Measurements from ENCODE around the gene S100A9. TPM values are rescaled to one million over a fixed set of nuclear protein-coding genes. Genes with fewer than 3 reads are reported as not detected.

The S100A9 gene
- polyA plus RNA-seq, 1 donor from 2014 or later: not detected

DNA sequence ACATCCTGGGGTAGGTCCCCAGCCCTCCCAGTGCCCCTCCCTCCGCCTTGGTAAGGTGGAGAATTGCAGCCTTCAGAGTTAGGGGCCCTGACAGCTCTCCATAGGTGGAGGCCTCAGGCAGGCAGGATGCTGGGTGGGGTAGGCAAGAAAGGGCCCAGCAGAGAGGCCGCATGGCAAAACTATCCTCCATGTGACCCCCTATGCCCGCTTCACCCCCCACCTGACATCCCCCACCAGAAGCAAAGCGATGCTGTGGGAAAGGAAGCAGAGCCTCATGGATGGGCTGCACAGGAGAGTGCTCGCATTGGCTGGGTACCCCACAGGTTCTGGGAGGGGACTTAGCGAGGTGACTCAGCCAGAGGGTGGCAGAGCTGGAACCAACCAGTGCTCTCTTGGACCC, 1.6 kb downstream of the S100A9 start:
- Histone ChIP-seq H3K27ac (ENCODE audit: low read length) (no peak overlapping the region), H3K27me3 (ENCODE audit: insufficient read depth, low read depth, low read length) (no peaks in the 10 kb centered on the region), H3K4me3 (ENCODE audit: low read length) (no peak overlapping the region), H3K36me3 (ENCODE audit: insufficient read depth, low read length) (no peaks in the 10 kb centered on the region), H3K9me3 (ENCODE audit: low read length) (no peaks in the 10 kb centered on the region), H3F3A (ENCODE audit: insufficient read depth, low read length, poor library complexity, severe bottlenecking) (no peaks in the 10 kb centered on the region), H3K79me2 (replicated peaks; ENCODE audit: insufficient read depth, low read length) (no peaks in the 10 kb centered on the region), H3K9me2 (ENCODE audit: insufficient read depth, low read length) (no peaks in the 10 kb centered on the region), H2AFZ (ENCODE audit: low read depth, low read length) (no peak overlapping the region), H3K9ac (ENCODE audit: low read length) (no peak overlapping the region), H3K4me2 (ENCODE audit: low read length) (no peak overlapping the region), H4K20me1 (ENCODE audit: insufficient read depth) (no peaks in the 10 kb centered on the region)
- TF ChIP-seq MXI1 (conservative IDR thresholded peaks at IDR 0.05; ENCODE audit: poor library complexity, severe bottlenecking) (no peak), SMC3 (conservative IDR thresholded peaks at IDR 0.05; ENCODE audit: poor library complexity) (no peak), EZH2 (IDR thresholded peaks at IDR 0.05; ENCODE audit: borderline replicate concordance, insufficient read depth, low read length, poor library complexity, severe bottlenecking) (no peak)
- TF ChIP-seq, protein P1, sequence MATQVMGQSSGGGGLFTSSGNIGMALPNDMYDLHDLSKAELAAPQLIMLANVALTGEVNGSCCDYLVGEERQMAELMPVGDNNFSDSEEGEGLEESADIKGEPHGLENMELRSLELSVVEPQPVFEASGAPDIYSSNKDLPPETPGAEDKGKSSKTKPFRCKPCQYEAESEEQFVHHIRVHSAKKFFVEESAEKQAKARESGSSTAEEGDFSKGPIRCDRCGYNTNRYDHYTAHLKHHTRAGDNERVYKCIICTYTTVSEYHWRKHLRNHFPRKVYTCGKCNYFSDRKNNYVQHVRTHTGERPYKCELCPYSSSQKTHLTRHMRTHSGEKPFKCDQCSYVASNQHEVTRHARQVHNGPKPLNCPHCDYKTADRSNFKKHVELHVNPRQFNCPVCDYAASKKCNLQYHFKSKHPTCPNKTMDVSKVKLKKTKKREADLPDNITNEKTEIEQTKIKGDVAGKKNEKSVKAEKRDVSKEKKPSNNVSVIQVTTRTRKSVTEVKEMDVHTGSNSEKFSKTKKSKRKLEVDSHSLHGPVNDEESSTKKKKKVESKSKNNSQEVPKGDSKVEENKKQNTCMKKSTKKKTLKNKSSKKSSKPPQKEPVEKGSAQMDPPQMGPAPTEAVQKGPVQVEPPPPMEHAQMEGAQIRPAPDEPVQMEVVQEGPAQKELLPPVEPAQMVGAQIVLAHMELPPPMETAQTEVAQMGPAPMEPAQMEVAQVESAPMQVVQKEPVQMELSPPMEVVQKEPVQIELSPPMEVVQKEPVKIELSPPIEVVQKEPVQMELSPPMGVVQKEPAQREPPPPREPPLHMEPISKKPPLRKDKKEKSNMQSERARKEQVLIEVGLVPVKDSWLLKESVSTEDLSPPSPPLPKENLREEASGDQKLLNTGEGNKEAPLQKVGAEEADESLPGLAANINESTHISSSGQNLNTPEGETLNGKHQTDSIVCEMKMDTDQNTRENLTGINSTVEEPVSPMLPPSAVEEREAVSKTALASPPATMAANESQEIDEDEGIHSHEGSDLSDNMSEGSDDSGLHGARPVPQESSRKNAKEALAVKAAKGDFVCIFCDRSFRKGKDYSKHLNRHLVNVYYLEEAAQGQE (IDR thresholded peaks at IDR 0.05; ENCODE audit: borderline replicate concordance): no peak

DNA sequence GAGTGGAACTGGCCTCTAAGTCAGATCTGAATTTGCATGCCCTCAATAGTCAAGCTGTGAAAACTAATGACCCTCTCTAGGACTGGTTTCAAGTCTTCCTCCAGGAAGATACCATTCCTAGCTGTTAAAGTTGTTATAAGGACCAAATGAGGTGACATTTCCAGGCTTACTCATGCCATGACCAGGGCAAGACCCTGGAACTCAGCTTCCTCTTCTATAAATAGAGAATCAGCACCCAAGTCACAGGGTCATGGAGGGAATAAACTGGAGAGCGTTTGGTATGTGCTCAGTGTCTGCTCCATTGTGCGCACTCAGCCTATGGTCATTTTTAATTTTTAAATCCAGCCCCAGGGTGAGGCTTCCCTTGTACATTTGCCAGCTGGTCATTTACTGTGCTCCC, 2.5 kb downstream of the S100A9 start:
- Histone ChIP-seq H4K20me1 (ENCODE audit: insufficient read depth) (no peaks in the 10 kb centered on the region), H3K79me2 (replicated peaks; ENCODE audit: insufficient read depth, low read length) (no peaks in the 10 kb centered on the region)

More for the DNA sequence above, 2.5 kb downstream of the S100A9 start:
- no peaks in the 10 kb centered on the region for H3F3A ChIP-seq (ENCODE audit: insufficient read depth, low read length, poor library complexity, severe bottlenecking)
- H2AFZ ChIP-seq (ENCODE audit: low read depth, low read length): no peak overlapping the region
- TF ChIP-seq, protein P2, sequence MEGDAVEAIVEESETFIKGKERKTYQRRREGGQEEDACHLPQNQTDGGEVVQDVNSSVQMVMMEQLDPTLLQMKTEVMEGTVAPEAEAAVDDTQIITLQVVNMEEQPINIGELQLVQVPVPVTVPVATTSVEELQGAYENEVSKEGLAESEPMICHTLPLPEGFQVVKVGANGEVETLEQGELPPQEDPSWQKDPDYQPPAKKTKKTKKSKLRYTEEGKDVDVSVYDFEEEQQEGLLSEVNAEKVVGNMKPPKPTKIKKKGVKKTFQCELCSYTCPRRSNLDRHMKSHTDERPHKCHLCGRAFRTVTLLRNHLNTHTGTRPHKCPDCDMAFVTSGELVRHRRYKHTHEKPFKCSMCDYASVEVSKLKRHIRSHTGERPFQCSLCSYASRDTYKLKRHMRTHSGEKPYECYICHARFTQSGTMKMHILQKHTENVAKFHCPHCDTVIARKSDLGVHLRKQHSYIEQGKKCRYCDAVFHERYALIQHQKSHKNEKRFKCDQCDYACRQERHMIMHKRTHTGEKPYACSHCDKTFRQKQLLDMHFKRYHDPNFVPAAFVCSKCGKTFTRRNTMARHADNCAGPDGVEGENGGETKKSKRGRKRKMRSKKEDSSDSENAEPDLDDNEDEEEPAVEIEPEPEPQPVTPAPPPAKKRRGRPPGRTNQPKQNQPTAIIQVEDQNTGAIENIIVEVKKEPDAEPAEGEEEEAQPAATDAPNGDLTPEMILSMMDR (IDR thresholded peaks at IDR 0.05; ENCODE audit: poor library complexity, severe bottlenecking): no peak
- no peak for TF ChIP-seq EP300 (conservative IDR thresholded peaks at IDR 0.05; ENCODE audit: poor library complexity, severe bottlenecking)
- H3K4me2 ChIP-seq (ENCODE audit: low read length): no peak overlapping the region
- H3K9ac ChIP-seq (ENCODE audit: low read length): no peak overlapping the region
- no peak overlapping the region for H3K27ac ChIP-seq (ENCODE audit: low read length)
- no peaks in the 10 kb centered on the region for H3K27me3 ChIP-seq (ENCODE audit: insufficient read depth, low read depth, low read length)
- H3K36me3 ChIP-seq (ENCODE audit: insufficient read depth, low read length): no peaks in the 10 kb centered on the region
- no peak overlapping the region for H3K4me3 ChIP-seq (ENCODE audit: low read length)
- no peaks in the 10 kb centered on the region for H3K9me3 ChIP-seq (ENCODE audit: low read length)
- no peaks in the 10 kb centered on the region for H3K9me2 ChIP-seq (ENCODE audit: insufficient read depth, low read length)

Measured in neural cell (in vitro differentiated cells).